Measurements from ENCODE around the gene FOXP1. TPM values are rescaled to one million over a fixed set of nuclear protein-coding genes. Genes with fewer than 3 reads are reported as not detected.
A peak's percentile ranks its signal among the peaks of the same experiment; 100 is the strongest.

FOXP1 gene
- total and polyA plus RNA-seq, 2 of the 13 experiments (the other 11 are each of a cell fraction or from before 2014, with no cell fraction given): 40.4 to 59.0 TPM

GRCh38 chr3:71060536-71060935 lies 523.0 kb downstream of the FOXP1 start:
- WGBS (ENCODE audit: low lambda C conversion rate): 2% methylated on average over 2 of the region's 2 CpGs
- no peaks in the 10 kb centered on the region; a peak in 1 of 5 replicates for H3K27me3 ChIP-seq (ENCODE audit: control insufficient read depth in 1 of 2, insufficient read depth in 2 of 2, low read length in 2 of 2)
- H3K4me3 ChIP-seq (replicated peaks in 1 of 3; ENCODE audit: insufficient read depth in 1 of 3, low read depth in 2 of 3, low read length in 3 of 3): peak overlapping the region; percentile 17 to 27 (median 21); a peak in 4 of 6 replicates
- peak overlapping the region; percentile 43; the same call in 1 of the 2 replicates for H3K9ac ChIP-seq (ENCODE audit: insufficient read depth, low read depth, low read length)
- intact Hi-C loops (cut with micrococcal nuclease; ENCODE audit: unreplicated experiment) (loop anchor here (5.0 to 10.0 kb wide), 2 partner anchors 53 to 94 kb away; no protein-coding TSS in a partner anchor), in situ Hi-C loops (cut with HindIII; ENCODE audit: extremely low pct_ligation_motif_present, low pct_unique_long_range_greater_than_20kb) (no loop called here)
- ATAC-seq (no peak), DNase-seq (ENCODE audit: low spot score) (peak; percentile 91), FAIRE-seq (peak; percentile 80)
- peak overlapping the region; percentile 71 for H3K27ac ChIP-seq (ENCODE audit: extremely low read length, insufficient read depth, low read length)
- ChIA-PET POLR2A (interaction anchor here (0.7 to 5.5 kb wide), 13 partner anchors 10 to 524 kb away, joined by 3 to 65 read pairs (median 5); partner anchors contain the start of gene FOXP1), CTCF (ENCODE audit: low intra/inter-chr PET ratio, low total read pairs) (no interaction called here)
- no TSS peak for BruUV-seq (replicated peaks)
- H3K4me1 ChIP-seq (ENCODE audit: insufficient read depth, low read length): peaks cover 77% of the 10 kb centered on the region
- peaks cover 5% of the 10 kb centered on the region; the same call in 1 of the 2 replicates for H4K20me1 ChIP-seq (ENCODE audit: insufficient read depth, low read length)
- no peaks in the 10 kb centered on the region for H3K9me3 ChIP-seq (ENCODE audit: low read length)
- no peak overlapping the region for H2AFZ ChIP-seq (ENCODE audit: low read length)
- no peaks in the 10 kb centered on the region for H3K36me3 ChIP-seq (replicated peaks in 1 of 2; ENCODE audit: control insufficient read depth in 1 of 2, insufficient read depth in 2 of 2, low read length in 2 of 2)
- peaks cover 94% of the 10 kb centered on the region for H3K79me2 ChIP-seq (ENCODE audit: insufficient read depth, low read length)
- peak overlapping the region; percentile 89 for H3K4me2 ChIP-seq (ENCODE audit: low read depth, low read length)
- no peak for TF ChIP-seq EED (CRISPR knock-in tag; IDR thresholded peaks at IDR 0.05)
- TF ChIP-seq, protein P1, sequence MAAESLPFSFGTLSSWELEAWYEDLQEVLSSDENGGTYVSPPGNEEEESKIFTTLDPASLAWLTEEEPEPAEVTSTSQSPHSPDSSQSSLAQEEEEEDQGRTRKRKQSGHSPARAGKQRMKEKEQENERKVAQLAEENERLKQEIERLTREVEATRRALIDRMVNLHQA (CRISPR knock-in tag; IDR thresholded peaks at IDR 0.05): no peak
- peak; percentile 84 for TF ChIP-seq BCL6 (CRISPR knock-in tag; IDR thresholded peaks at IDR 0.05)
- TF ChIP-seq NRL (CRISPR knock-in tag; IDR thresholded peaks at IDR 0.05; ENCODE audit: borderline replicate concordance): no peak
- TF ChIP-seq ZIK1 (CRISPR knock-in tag; IDR thresholded peaks at IDR 0.05; ENCODE audit: borderline replicate concordance, low read depth): no peak
- TF ChIP-seq NFKB2 (CRISPR knock-in tag; IDR thresholded peaks at IDR 0.05; ENCODE audit: borderline replicate concordance): no peak
- no peak for TF ChIP-seq HOXD1 (CRISPR knock-in tag; IDR thresholded peaks at IDR 0.05)
- no peak for TF ChIP-seq ZNF501 (CRISPR knock-in tag; IDR thresholded peaks at IDR 0.05)
- TF ChIP-seq SSRP1 (CRISPR knock-in tag; IDR thresholded peaks at IDR 0.05): no peak
- TF ChIP-seq AKAP8 (CRISPR knock-in tag; IDR thresholded peaks at IDR 0.05): no peak
- TF ChIP-seq, protein P2, sequence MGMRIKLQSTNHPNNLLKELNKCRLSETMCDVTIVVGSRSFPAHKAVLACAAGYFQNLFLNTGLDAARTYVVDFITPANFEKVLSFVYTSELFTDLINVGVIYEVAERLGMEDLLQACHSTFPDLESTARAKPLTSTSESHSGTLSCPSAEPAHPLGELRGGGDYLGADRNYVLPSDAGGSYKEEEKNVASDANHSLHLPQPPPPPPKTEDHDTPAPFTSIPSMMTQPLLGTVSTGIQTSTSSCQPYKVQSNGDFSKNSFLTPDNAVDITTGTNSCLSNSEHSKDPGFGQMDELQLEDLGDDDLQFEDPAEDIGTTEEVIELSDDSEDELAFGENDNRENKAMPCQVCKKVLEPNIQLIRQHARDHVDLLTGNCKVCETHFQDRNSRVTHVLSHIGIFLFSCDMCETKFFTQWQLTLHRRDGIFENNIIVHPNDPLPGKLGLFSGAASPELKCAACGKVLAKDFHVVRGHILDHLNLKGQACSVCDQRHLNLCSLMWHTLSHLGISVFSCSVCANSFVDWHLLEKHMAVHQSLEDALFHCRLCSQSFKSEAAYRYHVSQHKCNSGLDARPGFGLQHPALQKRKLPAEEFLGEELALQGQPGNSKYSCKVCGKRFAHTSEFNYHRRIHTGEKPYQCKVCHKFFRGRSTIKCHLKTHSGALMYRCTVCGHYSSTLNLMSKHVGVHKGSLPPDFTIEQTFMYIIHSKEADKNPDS (CRISPR knock-in tag; IDR thresholded peaks at IDR 0.05): no peak
- no peak for TF ChIP-seq ZNF335 (CRISPR knock-in tag; IDR thresholded peaks at IDR 0.05)
- no peak for TF ChIP-seq ZC3H4 (CRISPR knock-in tag; IDR thresholded peaks at IDR 0.05; ENCODE audit: borderline replicate concordance)
- TF ChIP-seq ZMYM3 (CRISPR knock-in tag; IDR thresholded peaks at IDR 0.05): no peak
- TF ChIP-seq FOXK2 (IDR thresholded peaks at IDR 0.05): no peak
- no peak for TF ChIP-seq HNRNPLL (IDR thresholded peaks at IDR 0.05; ENCODE audit: low read depth, low read length, poor library complexity, severe bottlenecking)
- TF ChIP-seq NFE2 (CRISPR knock-in tag; IDR thresholded peaks at IDR 0.05): peak; percentile 79; the same call in 1 of the 2 replicates
- TF ChIP-seq ATAD3A (CRISPR knock-in tag; IDR thresholded peaks at IDR 0.05): no peak
- TF ChIP-seq, protein P3, sequence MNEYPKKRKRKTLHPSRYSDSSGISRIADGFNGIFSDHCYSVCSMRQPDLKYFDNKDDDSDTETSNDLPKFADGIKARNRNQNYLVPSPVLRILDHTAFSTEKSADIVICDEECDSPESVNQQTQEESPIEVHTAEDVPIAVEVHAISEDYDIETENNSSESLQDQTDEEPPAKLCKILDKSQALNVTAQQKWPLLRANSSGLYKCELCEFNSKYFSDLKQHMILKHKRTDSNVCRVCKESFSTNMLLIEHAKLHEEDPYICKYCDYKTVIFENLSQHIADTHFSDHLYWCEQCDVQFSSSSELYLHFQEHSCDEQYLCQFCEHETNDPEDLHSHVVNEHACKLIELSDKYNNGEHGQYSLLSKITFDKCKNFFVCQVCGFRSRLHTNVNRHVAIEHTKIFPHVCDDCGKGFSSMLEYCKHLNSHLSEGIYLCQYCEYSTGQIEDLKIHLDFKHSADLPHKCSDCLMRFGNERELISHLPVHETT (CRISPR knock-in tag; conservative IDR thresholded peaks at IDR 0.05): no peak
- no peak for TF ChIP-seq ZNF276 (CRISPR knock-in tag; IDR thresholded peaks at IDR 0.05; ENCODE audit: low read depth)
